Liver (tissue), 9 donors: ENCODE data around the gene FES. TPM values are rescaled to one million over a fixed set of nuclear protein-coding genes. Genes with fewer than 3 reads are reported as not detected.
"Not testable (repeated sequence)": the region's sequence is repeated elsewhere in the genome, so short reads cannot be mapped to it uniquely, and the experiment has no call there.

ENCODE experiments used
- DNase-seq: peaks from one replicate; pipeline ENCODE4 v3.0.0-alpha.2; 2017; ENCODE audit warnings: low spot score
- H3K27ac ChIP-seq, 2 donors: one replicate each; pipeline ENCODE4 v1.7.0; 2013; ENCODE audit warnings: inconsistent platforms in 2 of 2, low read length in 2 of 2, control low read depth in 1 of 2, low read depth in 1 of 2, mild to moderate bottlenecking in 1 of 2
- H3K27me3 ChIP-seq, 4 donors: one replicate each; pipeline versions ENCODE4 v1.6.1 to v1.7.0; 2013; ENCODE audit warnings: low read length in 3 of 4, inconsistent platforms in 1 of 4, mild to moderate bottlenecking in 1 of 4, moderate library complexity in 1 of 4; ENCODE audit not compliant: control insufficient read depth in 4 of 4, insufficient read depth in 4 of 4
- H3K36me3 ChIP-seq, 4 donors: one replicate each; pipeline versions ENCODE4 v1.6.1 to v1.7.0; 2013; ENCODE audit warnings: low read length in 3 of 4, mild to moderate bottlenecking in 3 of 4, low read depth in 1 of 4, moderate library complexity in 1 of 4; ENCODE audit not compliant: control insufficient read depth in 4 of 4, insufficient read depth in 3 of 4
- H3K4me1 ChIP-seq, 4 donors: one replicate each; pipeline versions ENCODE4 v1.6.1 to v1.7.0; 2013; ENCODE audit warnings: low read length in 3 of 4, mild to moderate bottlenecking in 3 of 4, moderate library complexity in 1 of 4; ENCODE audit not compliant: control insufficient read depth in 4 of 4, insufficient read depth in 4 of 4
- H3K4me3 ChIP-seq, 3 donors: one replicate each; pipeline versions ENCODE4 v1.6.1 to v1.7.0; 2013; ENCODE audit warnings: low read length in 3 of 3, control low read depth in 1 of 3, low read depth in 1 of 3, mild to moderate bottlenecking in 1 of 3
- H3K9ac ChIP-seq, 2 donors: one replicate each; pipeline ENCODE4 v1.7.0; 2013; ENCODE audit warnings: low read length in 2 of 2, mild to moderate bottlenecking in 2 of 2, moderate library complexity in 2 of 2, control low read depth in 1 of 2, low read depth in 1 of 2
- H3K9me3 ChIP-seq, 4 donors: one replicate each; pipeline versions ENCODE4 v1.6.1 to v1.7.0; 2013; ENCODE audit warnings: low read length in 3 of 4; ENCODE audit not compliant: control insufficient read depth in 4 of 4
- ATF3 ChIP-seq: IDR thresholded peaks from 2 replicates; pipeline ENCODE4 v1.6.1; 2016; ENCODE audit warnings: antibody characterized with exemption
- CTCF ChIP-seq: fragments of 150-350 bp; IDR thresholded peaks from 2 replicates; pipeline ENCODE4 v1.5.1; 2017; ENCODE audit warnings: improper control_type of control experiment, low read depth, low read length; ENCODE audit not compliant: missing input control
- FOXA1 ChIP-seq: IDR thresholded peaks from 2 replicates; pipeline ENCODE4 v1.6.1; 2016; ENCODE audit warnings: antibody characterized with exemption
- FOXA2 ChIP-seq: IDR thresholded peaks from 2 replicates; pipeline ENCODE4 v1.6.1; 2016; ENCODE audit warnings: antibody characterized with exemption
- GABPA ChIP-seq, 2 donors: IDR thresholded peaks in 1 of 2; conservative IDR thresholded peaks in 1 of 2; 2 replicates each; pipeline ENCODE4 v1.6.1; 2016; ENCODE audit warnings: antibody characterized with exemption in 2 of 2, mild to moderate bottlenecking in 1 of 2, moderate library complexity in 1 of 2
- HNF4A ChIP-seq, 2 donors: conservative IDR thresholded peaks; 2 replicates each; pipeline ENCODE4 v1.6.1; 2016; ENCODE audit warnings: antibody characterized with exemption in 2 of 2, mild to moderate bottlenecking in 2 of 2
- HNF4G ChIP-seq: IDR thresholded peaks from 2 replicates; pipeline ENCODE4 v1.6.1; 2016; ENCODE audit warnings: antibody characterized with exemption
- JUND ChIP-seq, 2 donors: IDR thresholded peaks; 2 replicates each; pipeline ENCODE4 v1.6.1; 2016; ENCODE audit warnings: antibody characterized with exemption in 2 of 2
- MAX ChIP-seq: IDR thresholded peaks from 2 replicates; pipeline ENCODE4 v1.6.1; 2016; ENCODE audit warnings: antibody characterized with exemption
- NR2F2 ChIP-seq: IDR thresholded peaks from 2 replicates; pipeline ENCODE4 v1.6.1; 2016; ENCODE audit warnings: antibody characterized with exemption
- RXRA ChIP-seq, 2 donors: IDR thresholded peaks; 2 replicates each; pipeline ENCODE4 v1.6.1; 2017 to 2018; ENCODE audit warnings: antibody characterized with exemption in 2 of 2, mild to moderate bottlenecking in 1 of 2
- YY1 ChIP-seq: IDR thresholded peaks from 2 replicates; pipeline ENCODE4 v1.6.1; 2016; ENCODE audit warnings: antibody characterized with exemption, mild to moderate bottlenecking
- WGBS: extraction: QIAGEN DNeasy Blood & Tissue Kit; methylation state at CpG from one replicate; pipeline ENCODE4 v1.1.7; 2013; 5-methylcytosine and 5-hydroxymethylcytosine counted together
- polyA plus RNA-seq, 2 donors: library from polyadenylated mRNA; stranded (reverse) in 1 of 2; unstranded in 1 of 2; fragments of 200-250 nt in 1 of 2; fragments of >200 nt in 1 of 2; fragmentation: Nextera tagmentation in 1 of 2; extraction: Ambion mirVana in 1 of 2; gene quantifications; one replicate each; pipeline versions ENCODE4 v1.2.1 to v1.2.3, GENCODE V29; 2013 to 2015
- total RNA-seq, 2 donors: library from RNA; depleted of rRNA; stranded (reverse); fragments of >200 nt; gene quantifications; one replicate each; pipeline ENCODE4 v1.2.3, GENCODE V29; 2014
- TF ChIP-seq, protein P1 (sequence below): IDR thresholded peaks from 2 replicates; pipeline ENCODE4 v1.6.1; 2016; ENCODE audit warnings: antibody characterized with exemption, mild to moderate bottlenecking
- donor health status: healthy.
- donor health status: healthy.
- donor health status: healthy.
- donor health status: healthy.
- donor health status: healthy.

The FES gene
- total and polyA plus RNA-seq, 4 donors: 12.1 to 43.1 (median 28.8) TPM

DNA sequence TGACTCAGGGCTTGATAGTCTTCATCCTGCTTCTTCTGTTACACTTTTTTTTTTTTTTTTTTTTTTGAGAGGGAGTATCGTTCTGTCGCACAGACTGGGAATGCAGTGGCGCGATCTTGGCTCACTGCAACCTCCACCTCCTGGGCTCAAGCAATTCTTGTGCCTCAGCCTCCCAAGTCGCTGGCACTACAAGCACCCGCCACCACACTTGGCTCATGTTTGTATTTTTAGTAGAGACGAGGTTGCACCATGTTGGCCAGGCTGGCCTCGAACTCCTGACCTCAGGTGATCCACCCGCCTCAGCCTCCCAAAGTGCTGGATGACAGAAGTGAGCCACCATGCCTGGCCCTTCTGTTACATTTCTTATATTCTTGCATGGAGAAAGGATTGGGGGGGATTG, 9.3 kb upstream of the FES start:
- WGBS: 55% methylated on average over 9 of the region's 9 CpGs

DNA sequence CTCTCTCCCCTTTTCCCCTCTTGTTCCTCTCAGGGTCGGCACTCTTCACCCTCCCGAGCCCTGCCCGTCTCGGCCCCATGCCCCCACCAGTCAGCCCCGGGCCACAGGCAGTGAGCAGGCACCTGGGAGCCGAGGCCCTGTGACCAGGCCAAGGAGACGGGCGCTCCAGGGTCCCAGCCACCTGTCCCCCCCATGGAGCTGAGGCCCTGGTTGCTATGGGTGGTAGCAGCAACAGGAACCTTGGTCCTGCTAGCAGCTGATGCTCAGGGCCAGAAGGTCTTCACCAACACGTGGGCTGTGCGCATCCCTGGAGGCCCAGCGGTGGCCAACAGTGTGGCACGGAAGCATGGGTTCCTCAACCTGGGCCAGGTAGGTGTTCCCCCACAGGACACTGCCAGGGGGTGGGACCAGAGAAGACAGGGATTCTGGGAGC, 8.7 kb upstream of the FES start:
- Histone ChIP-seq H3K27ac (peak overlapping the region; percentile 0 to 15), H3K9ac (no peak overlapping the region)

More for the DNA sequence above, 9.3 kb upstream of the FES start:
- H3K4me3 ChIP-seq, H3K27me3 ChIP-seq, H3K9me3 ChIP-seq, H3K9ac ChIP-seq, DNase-seq: not testable (repeated sequence)
- Histone ChIP-seq H3K36me3 (peaks cover 27 to 38% (median 34%) of the 10 kb centered on the region in 4 donors), H3K27ac (peak overlapping the region in 1 of 2 donors; percentile 0), H3K4me1 (peaks cover 6 to 68% (median 40%) of the 10 kb centered on the region in 4 donors)
- peak in 1 of 2 donors; percentile 43 for TF ChIP-seq RXRA (IDR thresholded peaks at IDR 0.05)

GRCh38 chr15:90876046-90876445, 8.3 kb upstream of the FES start:
- Histone ChIP-seq H3K4me3 (no peak overlapping the region), H3K4me1 (peaks cover 8 to 69% (median 40%) of the 10 kb centered on the region in 4 donors), H3K36me3 (peaks cover 27 to 49% (median 39%) of the 10 kb centered on the region in 4 donors), H3K9ac (no peak overlapping the region), H3K27me3 (no peaks in the 10 kb centered on the region), H3K9me3 (no peaks in the 10 kb centered on the region), H3K27ac (no peak overlapping the region)
- TF ChIP-seq JUND (IDR thresholded peaks at IDR 0.05) (no peak), FOXA1 (no peak), HNF4A (conservative IDR thresholded peaks at IDR 0.05) (no peak), NR2F2 (no peak), RXRA (IDR thresholded peaks at IDR 0.05) (no peak), YY1 (no peak), CTCF (no peak), ATF3 (no peak), GABPA (IDR thresholded peaks at IDR 0.05 in 1 of 2, conservative IDR thresholded peaks at IDR 0.05 in 1 of 2) (no peak), HNF4G (no peak), FOXA2 (no peak), MAX (no peak)
- TF ChIP-seq, protein P1, sequence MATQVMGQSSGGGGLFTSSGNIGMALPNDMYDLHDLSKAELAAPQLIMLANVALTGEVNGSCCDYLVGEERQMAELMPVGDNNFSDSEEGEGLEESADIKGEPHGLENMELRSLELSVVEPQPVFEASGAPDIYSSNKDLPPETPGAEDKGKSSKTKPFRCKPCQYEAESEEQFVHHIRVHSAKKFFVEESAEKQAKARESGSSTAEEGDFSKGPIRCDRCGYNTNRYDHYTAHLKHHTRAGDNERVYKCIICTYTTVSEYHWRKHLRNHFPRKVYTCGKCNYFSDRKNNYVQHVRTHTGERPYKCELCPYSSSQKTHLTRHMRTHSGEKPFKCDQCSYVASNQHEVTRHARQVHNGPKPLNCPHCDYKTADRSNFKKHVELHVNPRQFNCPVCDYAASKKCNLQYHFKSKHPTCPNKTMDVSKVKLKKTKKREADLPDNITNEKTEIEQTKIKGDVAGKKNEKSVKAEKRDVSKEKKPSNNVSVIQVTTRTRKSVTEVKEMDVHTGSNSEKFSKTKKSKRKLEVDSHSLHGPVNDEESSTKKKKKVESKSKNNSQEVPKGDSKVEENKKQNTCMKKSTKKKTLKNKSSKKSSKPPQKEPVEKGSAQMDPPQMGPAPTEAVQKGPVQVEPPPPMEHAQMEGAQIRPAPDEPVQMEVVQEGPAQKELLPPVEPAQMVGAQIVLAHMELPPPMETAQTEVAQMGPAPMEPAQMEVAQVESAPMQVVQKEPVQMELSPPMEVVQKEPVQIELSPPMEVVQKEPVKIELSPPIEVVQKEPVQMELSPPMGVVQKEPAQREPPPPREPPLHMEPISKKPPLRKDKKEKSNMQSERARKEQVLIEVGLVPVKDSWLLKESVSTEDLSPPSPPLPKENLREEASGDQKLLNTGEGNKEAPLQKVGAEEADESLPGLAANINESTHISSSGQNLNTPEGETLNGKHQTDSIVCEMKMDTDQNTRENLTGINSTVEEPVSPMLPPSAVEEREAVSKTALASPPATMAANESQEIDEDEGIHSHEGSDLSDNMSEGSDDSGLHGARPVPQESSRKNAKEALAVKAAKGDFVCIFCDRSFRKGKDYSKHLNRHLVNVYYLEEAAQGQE: no peak
- 94% methylated on average over 20 of the region's 20 CpGs for WGBS
- DNase-seq: no peak

More for the DNA sequence above, 8.7 kb upstream of the FES start:
- peaks cover 8 to 68% (median 38%) of the 10 kb centered on the region in 4 donors for H3K4me1 ChIP-seq
- WGBS: 85% methylated on average over 12 of the region's 12 CpGs
- peaks cover 27 to 44% (median 36%) of the 10 kb centered on the region in 4 donors for H3K36me3 ChIP-seq
- H3K27me3 ChIP-seq: no peaks in the 10 kb centered on the region
- DNase-seq: no peak
- no peak for TF ChIP-seq NR2F2
- no peak for TF ChIP-seq GABPA (IDR thresholded peaks at IDR 0.05 in 1 of 2, conservative IDR thresholded peaks at IDR 0.05 in 1 of 2)
- no peaks in the 10 kb centered on the region for H3K9me3 ChIP-seq
- no peak overlapping the region for H3K4me3 ChIP-seq
